Neural crest cell (in vitro differentiated cells): ENCODE measurements around the gene HACD4. TPM values are rescaled to one million over a fixed set of nuclear protein-coding genes. Genes with fewer than 3 reads are reported as not detected.
"Not testable (repeated sequence)": the region's sequence is repeated elsewhere in the genome, so short reads cannot be mapped to it uniquely, and the experiment has no call there.

Experiments
- DNase-seq: peaks from one replicate; pipeline ENCODE4 v3.0.0; 2021; ENCODE audit warnings: low read depth, mixed read lengths, low spot score
- H3K27ac Mint-ChIP-seq: one replicate; pipeline ENCODE4 v1.8.0; 2021; ENCODE audit warnings: mild to moderate bottlenecking, mixed read lengths; ENCODE audit not compliant: unreplicated experiment
- H3K27me3 Mint-ChIP-seq: 2 replicates; pipeline ENCODE4 v1.8.0; 2021; ENCODE audit warnings: low read depth, mild to moderate bottlenecking, mixed read lengths
- H3K36me3 Mint-ChIP-seq: 2 replicates; pipeline ENCODE4 v1.8.0; 2021; ENCODE audit warnings: low read depth, mild to moderate bottlenecking, mixed read lengths
- H3K4me1 Mint-ChIP-seq: 2 replicates; pipeline ENCODE4 v1.8.0; 2021; ENCODE audit warnings: mixed read lengths
- H3K4me3 Mint-ChIP-seq: one replicate; pipeline ENCODE4 v1.8.0; 2021; ENCODE audit warnings: mild to moderate bottlenecking, mixed read lengths
- H3K9me3 Mint-ChIP-seq: 2 replicates; pipeline ENCODE4 v1.8.0; 2021; ENCODE audit warnings: mixed read lengths
- total RNA-seq: library from RNA; stranded (reverse); gene quantifications from 2 replicates; pipeline ENCODE4 v1.2.1, GENCODE V29; 2021
- TF ChIP-seq, protein P1 (sequence below): fragments of 200-600 bp; sonication (generic); conservative IDR thresholded peaks from 2 replicates; pipeline ENCODE4 v1.5.0; 2021; ENCODE audit warnings: antibody characterized with exemption, mild to moderate bottlenecking

Gene HACD4
- total RNA-seq, 1 donor from 2014 or later = 0.72 TPM

DNA sequence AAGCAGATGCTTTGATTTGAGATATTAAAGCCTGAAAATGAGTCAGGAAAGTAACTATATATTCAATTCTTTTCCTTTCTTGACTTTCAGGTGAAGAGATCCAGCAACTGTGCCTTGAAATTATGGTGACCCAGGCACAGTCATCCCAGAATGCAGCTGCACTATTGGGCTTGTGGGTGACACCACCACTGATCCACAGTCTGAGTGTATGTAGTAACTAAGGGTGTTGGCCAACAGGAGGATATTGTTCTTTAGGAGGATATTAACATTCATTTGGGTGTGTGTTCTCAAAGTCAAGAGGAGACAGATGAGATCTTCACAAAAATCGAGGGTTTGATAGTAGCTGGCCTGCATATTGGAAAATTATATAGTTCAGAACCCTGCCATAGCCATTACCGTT, 53.2 kb downstream of the HACD4 start:
- H3K36me3 Mint-ChIP-seq = peaks cover 32% of the 10 kb centered on the region
- DNase-seq = no peak
- no peak overlapping the region for H3K4me3 Mint-ChIP-seq
- H3K4me1 Mint-ChIP-seq = no peaks in the 10 kb centered on the region
- TF ChIP-seq, protein P1, sequence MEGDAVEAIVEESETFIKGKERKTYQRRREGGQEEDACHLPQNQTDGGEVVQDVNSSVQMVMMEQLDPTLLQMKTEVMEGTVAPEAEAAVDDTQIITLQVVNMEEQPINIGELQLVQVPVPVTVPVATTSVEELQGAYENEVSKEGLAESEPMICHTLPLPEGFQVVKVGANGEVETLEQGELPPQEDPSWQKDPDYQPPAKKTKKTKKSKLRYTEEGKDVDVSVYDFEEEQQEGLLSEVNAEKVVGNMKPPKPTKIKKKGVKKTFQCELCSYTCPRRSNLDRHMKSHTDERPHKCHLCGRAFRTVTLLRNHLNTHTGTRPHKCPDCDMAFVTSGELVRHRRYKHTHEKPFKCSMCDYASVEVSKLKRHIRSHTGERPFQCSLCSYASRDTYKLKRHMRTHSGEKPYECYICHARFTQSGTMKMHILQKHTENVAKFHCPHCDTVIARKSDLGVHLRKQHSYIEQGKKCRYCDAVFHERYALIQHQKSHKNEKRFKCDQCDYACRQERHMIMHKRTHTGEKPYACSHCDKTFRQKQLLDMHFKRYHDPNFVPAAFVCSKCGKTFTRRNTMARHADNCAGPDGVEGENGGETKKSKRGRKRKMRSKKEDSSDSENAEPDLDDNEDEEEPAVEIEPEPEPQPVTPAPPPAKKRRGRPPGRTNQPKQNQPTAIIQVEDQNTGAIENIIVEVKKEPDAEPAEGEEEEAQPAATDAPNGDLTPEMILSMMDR = no peak
- no peak overlapping the region for H3K27ac Mint-ChIP-seq
- no peaks in the 10 kb centered on the region for H3K27me3 Mint-ChIP-seq
- H3K9me3 Mint-ChIP-seq = no peaks in the 10 kb centered on the region

DNA sequence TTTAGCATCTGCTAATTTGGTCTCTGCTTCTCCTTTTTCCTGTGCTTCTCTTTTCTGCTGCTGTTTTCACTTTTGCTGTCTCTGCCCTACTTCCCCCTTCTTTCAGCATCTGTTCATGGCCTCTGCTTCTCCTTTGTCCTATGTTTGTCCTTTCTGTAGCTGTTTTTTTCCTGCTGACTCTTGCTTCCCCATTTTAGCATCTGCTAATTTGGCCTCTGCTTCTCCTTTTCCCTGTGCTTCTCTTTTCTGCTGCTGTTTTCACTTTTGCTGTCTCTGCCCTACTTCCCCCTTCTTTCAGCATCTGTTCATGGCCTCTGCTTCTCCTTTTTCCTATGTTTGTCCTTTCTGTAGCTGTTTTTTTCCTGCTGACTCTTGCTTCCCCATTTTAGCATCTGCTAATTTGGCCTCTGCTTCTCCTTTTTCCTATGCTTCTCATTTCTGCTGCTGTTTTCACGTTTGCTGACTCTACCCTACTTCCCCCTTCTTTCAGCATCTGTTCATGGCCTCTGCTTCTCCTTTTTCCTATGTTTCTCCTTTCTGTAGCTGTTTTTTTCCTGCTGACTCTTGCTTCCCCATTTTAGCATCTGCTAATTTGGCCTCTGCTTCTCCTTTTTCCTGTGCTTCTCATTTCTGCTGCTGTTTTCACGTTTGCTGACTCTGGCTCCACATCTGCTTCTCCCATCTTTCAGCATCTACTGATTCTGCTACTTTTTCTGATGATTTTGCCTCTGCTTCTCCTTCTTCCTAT, 57.1 kb downstream of the HACD4 start:
- H3K4me3 Mint-ChIP-seq, DNase-seq, H3K27me3 Mint-ChIP-seq, H3K4me1 Mint-ChIP-seq, H3K9me3 Mint-ChIP-seq, H3K27ac Mint-ChIP-seq: not testable (repeated sequence)
- H3K36me3 Mint-ChIP-seq = peaks cover 29% of the 10 kb centered on the region

DNA sequence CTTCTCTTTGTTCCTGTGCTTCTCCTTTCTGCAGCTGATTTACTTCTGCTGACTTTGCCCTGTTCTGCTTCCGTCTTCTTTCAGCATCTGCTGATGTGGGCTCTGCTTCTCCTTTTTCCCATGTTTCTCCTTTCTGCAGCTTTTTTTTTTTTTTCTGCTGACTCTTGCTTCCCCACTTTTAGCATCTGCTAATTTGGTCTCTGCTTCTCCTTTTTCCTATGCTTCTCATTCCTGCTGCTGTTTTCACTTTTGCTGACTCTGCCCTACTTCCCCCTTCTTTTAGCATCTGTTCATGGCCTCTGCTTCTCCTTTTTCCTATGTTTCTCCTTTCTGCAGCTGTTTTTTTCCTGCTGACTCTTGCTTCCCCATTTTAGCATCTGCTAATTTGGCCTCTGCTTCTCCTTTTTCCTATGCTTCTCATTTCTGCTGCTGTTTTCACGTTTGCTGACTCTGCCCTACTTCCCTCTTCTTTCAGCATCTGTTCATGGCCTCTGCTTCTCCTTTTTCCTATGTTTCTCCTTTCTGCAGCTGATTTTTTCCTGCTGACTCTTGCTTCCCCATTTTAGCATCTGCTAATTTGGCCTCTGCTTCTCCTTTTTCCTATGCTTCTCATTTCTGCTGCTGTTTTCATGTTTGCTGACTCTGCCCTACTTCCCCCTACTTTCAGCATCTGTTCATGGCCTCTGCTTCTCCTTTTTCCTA, 58.0 kb downstream of the HACD4 start:
- not testable (repeated sequence) for H3K27me3 Mint-ChIP-seq, H3K4me3 Mint-ChIP-seq, H3K27ac Mint-ChIP-seq, H3K4me1 Mint-ChIP-seq, DNase-seq, H3K9me3 Mint-ChIP-seq
- peaks cover 35% of the 10 kb centered on the region for H3K36me3 Mint-ChIP-seq

DNA sequence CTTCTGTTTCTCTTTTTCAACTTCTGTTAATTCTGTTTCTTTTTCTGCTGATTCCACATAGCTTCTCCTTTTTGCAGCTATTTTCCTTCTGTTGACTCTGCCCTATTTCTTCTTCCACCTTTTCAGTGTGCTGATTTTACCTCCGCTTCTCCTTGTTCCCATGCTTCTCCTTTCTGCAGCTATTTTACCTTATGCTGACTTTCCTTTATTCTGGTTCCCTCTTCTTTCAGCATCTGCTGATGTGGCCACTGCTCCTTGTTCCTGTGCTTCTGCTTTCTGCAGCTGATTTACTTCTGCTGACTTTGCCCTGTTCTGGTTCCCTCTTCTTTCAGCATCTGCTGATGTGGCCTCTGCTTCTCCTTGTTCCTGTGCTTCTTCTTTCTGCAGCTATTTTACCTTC, 58.8 kb downstream of the HACD4 start:
- H3K4me1 Mint-ChIP-seq = no peaks in the 10 kb centered on the region
- H3K36me3 Mint-ChIP-seq = peaks cover 32% of the 10 kb centered on the region
- peaks cover 9% of the 10 kb centered on the region for H3K9me3 Mint-ChIP-seq
- DNase-seq = no peak
- TF ChIP-seq, protein P1 = no peak
- no peaks in the 10 kb centered on the region for H3K27me3 Mint-ChIP-seq
- no peak overlapping the region for H3K4me3 Mint-ChIP-seq
- H3K27ac Mint-ChIP-seq = no peak overlapping the region

DNA sequence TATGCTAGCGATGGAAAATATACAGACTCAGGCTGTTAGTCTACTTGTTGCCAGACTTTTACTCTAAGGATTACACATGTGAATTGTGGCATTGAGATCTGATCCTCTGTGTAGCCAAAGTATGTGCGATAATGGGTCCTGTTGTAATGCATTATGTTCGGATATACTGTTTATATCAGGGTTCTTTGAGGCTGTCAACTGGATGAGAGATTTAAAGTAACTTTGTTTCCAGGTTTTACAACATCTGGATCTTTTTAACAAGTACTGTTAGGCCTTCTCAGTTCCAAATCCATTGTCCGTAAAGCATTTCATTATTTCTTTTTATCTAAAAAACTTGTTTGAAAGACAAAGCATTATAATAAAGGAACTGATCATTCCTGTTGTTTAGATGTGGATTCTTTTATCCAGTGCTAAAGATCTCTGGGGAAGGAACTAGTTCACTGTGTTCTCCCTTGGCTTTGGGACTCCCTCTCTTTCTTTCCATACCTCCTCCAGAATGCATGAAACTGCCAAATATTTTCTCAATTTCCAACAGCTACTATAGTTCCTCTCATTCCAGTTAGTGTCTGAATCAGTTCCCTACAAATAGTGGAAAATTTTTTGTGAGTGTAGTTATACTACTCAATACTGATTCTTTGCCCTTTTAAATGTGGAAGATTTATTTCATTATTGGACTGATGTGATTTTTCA, 68.8 kb downstream of the HACD4 start:
- no peaks in the 10 kb centered on the region for H3K27me3 Mint-ChIP-seq
- DNase-seq = no peak
- H3K9me3 Mint-ChIP-seq = peaks cover 8% of the 10 kb centered on the region
- no peak overlapping the region for H3K4me3 Mint-ChIP-seq
- peaks cover 7% of the 10 kb centered on the region for H3K4me1 Mint-ChIP-seq
- peak overlapping the region; percentile 92 for H3K27ac Mint-ChIP-seq
- TF ChIP-seq, protein P1 = no peak
- H3K36me3 Mint-ChIP-seq = peaks cover 30% of the 10 kb centered on the region

DNA sequence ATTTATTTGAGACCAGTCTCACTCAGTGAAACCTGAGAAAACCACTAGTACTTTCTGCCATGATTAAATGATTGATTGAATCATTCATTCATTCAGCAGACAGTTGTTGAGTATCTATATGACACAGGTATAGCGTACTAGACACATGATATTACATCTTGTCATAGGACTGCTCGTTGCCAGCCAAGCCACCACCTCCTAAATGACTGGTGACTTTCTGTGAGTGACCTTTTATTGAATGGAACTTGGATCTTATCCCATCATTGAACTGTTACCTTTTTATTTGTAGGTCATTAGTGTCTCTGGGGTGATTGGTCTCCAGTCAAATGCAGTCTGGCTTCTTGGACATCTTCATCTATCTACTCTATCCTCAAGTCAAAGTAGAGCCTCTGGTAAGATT, 80.7 kb downstream of the HACD4 start:
- H3K27me3 Mint-ChIP-seq = no peaks in the 10 kb centered on the region
- no peak overlapping the region for H3K4me3 Mint-ChIP-seq
- H3K9me3 Mint-ChIP-seq = no peaks in the 10 kb centered on the region
- no peak for DNase-seq
- no peak overlapping the region for H3K27ac Mint-ChIP-seq
- H3K36me3 Mint-ChIP-seq = peaks cover 26% of the 10 kb centered on the region
- H3K4me1 Mint-ChIP-seq = peaks cover 57% of the 10 kb centered on the region
- TF ChIP-seq, protein P1 = no peak

Other genes starting within 250 kb of the HACD4 start
- not detected in 2 replicates for gene IFNB1, start 46.3 kb upstream of the HACD4 start, total RNA-seq
- not detected in 2 replicates for gene IFNW1, start 110.2 kb upstream of the HACD4 start, total RNA-seq
- gene IFNA21, start 135.0 kb upstream of the HACD4 start, total RNA-seq = not detected in 2 replicates
- not detected in 2 replicates for gene IFNA4, start 155.9 kb upstream of the HACD4 start, total RNA-seq
- gene IFNA7, start 170.6 kb upstream of the HACD4 start, total RNA-seq = not detected in 2 replicates
- gene IFNA10, start 175.5 kb upstream of the HACD4 start, total RNA-seq = not detected in 2 replicates
- not detected in 2 replicates for gene IFNA16, start 185.7 kb upstream of the HACD4 start, total RNA-seq
- not detected in 2 replicates for gene IFNA17, start 196.6 kb upstream of the HACD4 start, total RNA-seq
- not detected in 2 replicates for gene IFNA14, start 208.4 kb upstream of the HACD4 start, total RNA-seq